HG03378 (cell line): ENCODE data around the gene SLC17A3.

Source experiments
- ATAC-seq: cut with Tn5 transposase; IDR thresholded peaks from one replicate; pipeline ENCODE4 v1.9.1; 2021; ENCODE audit warnings: mild to moderate bottlenecking, moderate library complexity; ENCODE audit not compliant: unreplicated experiment

Gene SLC17A3

GRCh38 chr6:25844518-25844917 is 29.5 kb downstream of the SLC17A3 start:
- no peak for ATAC-seq

DNA sequence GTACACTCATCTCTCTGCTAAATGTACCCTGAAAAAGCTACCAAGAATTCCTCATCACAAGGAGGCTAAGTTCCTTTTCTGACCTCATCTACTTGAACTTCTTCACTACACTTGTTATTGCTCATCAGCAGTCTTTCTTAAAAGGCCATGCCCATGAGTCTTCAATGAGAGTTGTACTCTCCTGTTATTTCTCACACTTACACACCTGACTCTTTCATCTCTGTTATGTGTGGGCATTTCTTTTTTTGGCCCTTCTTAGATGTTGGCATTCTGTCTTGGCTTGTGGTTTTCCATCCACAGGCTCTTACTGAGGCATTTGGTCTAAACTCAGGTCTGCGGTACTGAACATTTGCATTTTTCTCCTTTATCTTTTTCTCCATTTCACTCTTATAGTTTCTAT is 31.5 kb downstream of the SLC17A3 start:
- no peak for ATAC-seq

DNA sequence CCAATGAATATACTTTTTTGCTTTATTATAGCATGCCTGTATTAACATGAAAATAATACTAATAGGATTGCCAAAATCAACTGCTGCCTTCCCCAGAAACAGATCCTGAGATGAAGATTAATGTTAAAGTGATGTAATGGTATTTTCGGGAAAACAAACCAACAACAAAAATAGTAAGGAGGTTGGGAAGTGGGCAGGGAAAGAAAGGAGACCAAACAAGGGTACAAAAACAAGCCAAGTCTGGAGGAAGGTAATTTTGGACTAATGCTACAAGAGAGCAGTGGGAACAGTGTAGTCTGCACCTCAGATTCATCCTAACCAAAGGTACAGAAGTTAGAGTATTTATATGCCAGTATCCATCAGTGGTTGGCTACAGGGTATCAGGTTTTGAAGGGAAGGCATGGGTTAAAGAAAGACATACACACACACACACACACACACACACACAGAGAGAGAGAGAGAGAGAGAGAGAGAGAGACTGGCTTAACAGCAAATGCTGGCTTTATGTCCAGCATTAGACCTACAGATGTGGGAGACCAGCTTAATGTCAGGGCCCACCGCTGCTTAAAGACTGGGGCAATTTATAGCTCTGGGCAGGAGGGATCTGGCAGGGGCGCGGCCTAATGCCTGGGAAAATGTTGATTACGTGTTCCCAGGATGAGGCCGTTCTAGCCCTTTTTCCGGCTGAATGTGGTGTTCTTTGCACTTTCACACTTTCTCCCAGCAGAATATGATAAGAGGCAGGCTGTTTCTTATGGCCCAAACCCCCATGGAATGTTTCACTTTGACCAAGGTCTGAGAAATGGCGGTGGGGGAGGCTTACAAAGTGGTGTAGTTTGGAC is 38.4 kb downstream of the SLC17A3 start:
- no peak for ATAC-seq

DNA sequence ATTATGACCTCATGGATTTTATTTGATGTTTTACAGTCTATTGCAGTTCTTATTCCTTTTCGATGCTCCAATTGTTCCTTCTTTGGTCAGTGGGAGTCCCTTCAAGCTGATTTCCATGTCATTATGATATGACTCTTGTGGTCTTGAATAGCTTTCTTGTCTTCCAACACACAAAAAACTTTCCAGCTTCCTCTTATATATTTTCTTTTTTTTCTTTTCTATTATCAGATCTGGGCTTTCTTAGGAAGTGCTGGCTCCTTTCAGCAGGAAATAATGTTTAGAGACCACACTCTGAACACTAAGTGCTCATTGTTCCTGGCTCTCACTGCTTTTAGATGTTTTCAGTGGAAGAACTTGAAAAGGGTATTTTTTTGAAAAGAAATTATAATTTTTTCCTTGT is 39.1 kb downstream of the SLC17A3 start:
- ATAC-seq, result no peak

DNA sequence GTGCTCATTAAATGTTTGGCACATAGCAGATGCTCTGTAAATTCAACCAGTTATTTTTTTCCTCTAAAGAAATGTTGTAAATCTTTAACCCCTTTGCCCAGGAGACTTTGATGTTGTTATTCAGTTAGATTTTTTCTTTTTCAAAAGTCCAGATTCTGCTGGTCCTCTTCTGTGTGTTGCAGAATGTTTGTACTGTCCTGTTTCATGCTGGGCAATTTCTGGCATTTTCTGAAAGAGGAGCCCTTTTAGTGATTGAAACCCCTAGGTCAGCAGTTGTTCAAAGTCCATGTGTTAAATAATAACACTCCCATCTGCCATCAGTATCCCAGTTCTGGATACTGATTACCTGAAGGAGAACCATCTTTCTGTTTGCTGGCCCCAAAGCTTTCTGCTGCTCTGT is 40.9 kb downstream of the SLC17A3 start:
- no peak for ATAC-seq

DNA sequence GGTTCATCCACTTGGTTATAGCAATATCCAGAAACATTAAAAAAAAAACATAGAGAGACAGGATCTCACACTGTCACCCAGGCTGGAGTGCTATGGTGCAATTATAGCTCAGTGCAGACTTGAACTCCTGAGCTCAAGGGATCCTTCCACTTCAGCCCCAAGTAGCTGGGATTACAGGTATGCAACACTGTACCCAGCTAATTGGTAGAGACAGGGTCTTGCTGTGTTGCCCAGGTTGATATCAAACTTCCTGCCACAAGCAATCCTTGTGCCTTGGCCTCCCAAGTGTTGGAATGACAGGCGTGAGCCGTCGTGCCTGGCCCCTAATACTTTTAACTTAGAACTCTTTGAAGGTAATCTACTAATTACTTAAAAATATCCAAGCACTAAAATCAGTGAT is 41.4 kb downstream of the SLC17A3 start:
- no peak for ATAC-seq

DNA sequence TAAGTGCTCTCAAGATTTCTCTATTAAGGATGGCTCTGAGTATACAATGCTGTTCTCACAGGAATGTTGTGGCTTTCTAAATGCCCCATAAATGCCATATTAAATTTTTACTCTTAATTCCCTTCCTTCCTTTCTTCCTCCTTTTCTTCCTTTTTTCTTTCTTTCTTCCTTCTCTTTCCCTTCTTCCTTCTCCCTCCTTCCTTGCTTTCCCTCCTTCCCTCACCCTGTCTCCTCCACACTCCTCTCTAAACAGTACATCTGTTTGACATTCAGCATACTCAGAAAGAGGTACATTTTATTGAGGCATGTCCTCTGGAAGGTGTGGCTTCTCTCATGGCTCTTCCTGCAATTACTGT is 41.8 kb downstream of the SLC17A3 start:
- ATAC-seq, result no peak

- no peak for ATAC-seq
Measured at GRCh38 chr6:25831532-25832306, 42.3 kb downstream of the SLC17A3 start, which contains the start of gene SLC17A1. Gene SLC17A1 (minus strand): TSS chr6:25832052. CDS start chr6:25830557, 1,495 bp downstream.

GRCh38 chr6:25830458-25830857 is 43.6 kb downstream of the SLC17A3 start:
- no peak for ATAC-seq

GRCh38 chr6:25829375-25829774 is 44.7 kb downstream of the SLC17A3 start:
- peak; percentile 69 for ATAC-seq

- no peak for ATAC-seq
Measured at GRCh38 chr6:25821341-25821740, 52.7 kb downstream of the SLC17A3 start.

- ATAC-seq, result no peak
Measured at GRCh38 chr6:25816252-25816651, 57.8 kb downstream of the SLC17A3 start.

- ATAC-seq, result no peak
Measured at GRCh38 chr6:25815194-25815593, 58.8 kb downstream of the SLC17A3 start.

GRCh38 chr6:25804804-25805203 is 69.2 kb downstream of the SLC17A3 start:
- ATAC-seq, result no peak

GRCh38 chr6:25801436-25801835 is 72.6 kb downstream of the SLC17A3 start:
- ATAC-seq, result no peak
